ENCODE results near the gene TBC1D22A.

TBC1D22A gene

GRCh38 chr22:46844606-46845210 lies 82.3 kb downstream of the TBC1D22A start:
- no peak for DNase-seq

DNA sequence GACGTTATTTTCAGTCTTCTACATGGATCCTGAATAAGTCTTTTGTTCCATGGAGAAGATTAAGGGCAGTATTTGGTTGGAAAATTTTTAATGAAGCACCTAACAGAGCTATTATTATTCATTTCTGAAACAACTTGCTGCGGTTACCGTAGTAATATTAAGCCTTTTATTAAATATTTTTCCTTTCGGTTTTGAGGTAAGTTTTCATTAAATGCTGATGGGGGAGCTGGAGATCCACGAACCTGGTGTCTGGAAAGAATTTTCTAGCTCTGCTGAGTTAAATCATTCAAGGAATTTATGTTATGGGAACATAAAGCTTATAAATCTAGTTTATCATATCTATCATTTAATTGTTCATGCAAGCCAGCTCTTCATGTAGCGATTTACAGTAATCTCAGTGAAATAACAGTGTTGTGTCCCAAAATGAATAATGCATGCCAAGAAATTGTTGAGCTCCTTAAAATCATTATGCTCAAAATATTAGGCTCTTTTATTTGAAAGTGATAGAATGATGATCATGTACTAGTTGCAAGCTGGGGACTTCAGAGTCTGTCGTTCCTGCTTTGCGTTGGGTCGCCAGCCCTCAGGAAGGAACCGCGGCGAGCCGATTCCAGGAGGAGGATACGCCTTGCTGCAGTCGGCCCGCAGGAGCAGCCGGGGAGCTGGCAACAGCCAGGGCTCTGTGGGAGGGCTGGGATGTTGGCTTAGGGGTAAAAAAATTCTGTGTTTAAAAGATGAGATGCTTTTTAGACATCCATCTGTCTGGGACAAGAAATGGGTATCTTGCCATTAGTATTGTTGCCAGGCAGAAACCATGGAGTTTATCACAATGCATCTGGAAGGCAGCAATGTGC lies 83.1 kb downstream of the TBC1D22A start:
- DNase-seq: no peak

DNA sequence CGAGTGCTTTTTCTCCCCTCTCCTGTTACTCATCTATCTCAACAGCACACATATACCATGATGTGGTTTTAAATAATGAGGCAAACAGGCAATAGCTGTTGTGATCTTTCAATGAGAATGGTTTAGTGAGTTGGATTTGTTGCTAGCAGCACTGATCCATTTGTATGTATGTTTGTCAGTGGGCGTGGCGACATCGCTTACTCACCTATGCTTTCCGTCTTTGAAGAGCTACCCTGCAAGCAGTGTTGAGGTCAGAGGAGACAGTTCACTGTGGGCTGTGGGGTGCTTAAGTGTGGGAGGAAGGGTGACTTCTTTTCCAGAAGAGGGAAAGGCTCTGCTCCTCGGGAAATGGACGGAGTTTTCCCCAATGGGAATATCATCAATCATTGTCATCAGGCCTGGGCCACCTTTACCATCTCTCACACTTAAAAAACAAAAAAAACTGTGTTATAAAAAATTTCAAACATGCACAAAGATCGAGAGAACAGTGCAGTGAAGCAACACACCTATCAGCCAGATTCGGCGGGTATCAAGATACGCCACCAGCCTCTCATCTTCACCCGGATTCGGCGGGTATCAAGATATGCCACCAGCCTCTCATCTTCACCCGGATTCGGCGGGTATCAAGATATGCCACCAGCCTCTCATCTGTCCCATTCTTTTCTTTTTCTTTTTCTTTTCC lies 83.8 kb downstream of the TBC1D22A start:
- no peak for DNase-seq

GRCh38 chr22:46846832-46847355 lies 84.4 kb downstream of the TBC1D22A start:
- no peak for DNase-seq

DNA sequence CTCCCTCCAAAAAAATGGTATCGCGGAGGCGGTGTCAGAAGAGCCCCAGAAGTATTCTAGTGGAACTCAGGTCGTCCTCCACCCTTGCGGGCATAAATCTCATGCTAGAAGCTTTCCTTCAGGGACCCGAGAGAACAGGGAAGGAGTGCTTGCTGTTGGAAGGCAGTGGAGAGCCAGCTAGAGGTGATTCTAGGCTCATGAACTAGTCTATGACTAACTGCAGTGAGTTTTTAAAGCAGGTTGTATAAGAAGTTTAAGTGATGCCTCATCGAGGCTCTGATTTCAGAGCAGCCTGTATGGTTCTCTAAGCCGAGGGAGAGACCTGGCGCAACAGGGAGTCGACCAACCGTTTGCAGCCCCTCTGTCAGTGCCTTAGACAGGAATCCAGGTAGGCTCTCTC lies 85.7 kb downstream of the TBC1D22A start:
- no peak for DNase-seq

- DNase-seq: no peak
Measured at GRCh38 chr22:46849101-46849500, 86.7 kb downstream of the TBC1D22A start.

DNA sequence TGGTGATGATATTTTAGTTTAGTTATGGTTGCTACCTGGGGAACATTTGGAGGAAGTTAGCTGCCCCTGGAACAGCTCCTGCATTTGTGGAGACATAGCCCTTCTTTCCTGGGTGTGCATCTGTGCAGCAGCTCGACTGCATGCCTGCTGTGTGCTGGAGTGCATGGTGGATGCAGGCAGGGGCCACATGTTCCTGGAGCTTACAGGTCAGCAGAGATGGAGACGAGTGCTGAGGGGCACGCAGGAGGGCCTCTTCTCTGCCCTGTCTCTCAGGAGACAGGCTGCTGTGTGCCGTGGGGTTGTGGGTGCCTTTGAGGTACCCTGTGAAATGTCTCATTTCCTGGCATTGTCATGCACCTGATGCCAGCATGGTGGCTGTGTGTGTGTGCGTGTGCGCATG lies 87.5 kb downstream of the TBC1D22A start:
- no peak for DNase-seq

DNA sequence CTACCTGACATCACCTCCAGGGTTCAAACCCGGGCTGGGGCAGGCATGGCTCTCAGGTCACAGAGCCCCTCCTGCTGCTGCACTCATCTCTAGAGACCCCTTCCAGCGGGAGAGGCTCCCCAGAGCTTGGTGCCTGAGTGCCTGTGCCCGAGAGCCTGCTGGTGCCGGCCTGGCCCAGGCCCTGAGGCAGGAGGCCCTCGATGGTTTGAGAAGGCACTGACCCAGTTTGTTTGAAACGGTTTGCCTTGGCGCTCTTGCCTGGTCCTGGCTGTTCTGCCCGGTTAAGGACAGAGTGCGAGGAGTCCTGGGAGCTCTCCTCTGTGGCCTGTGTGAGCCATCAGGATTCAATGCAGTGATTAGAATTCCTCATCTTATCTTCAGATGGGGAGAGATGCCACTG lies 88.9 kb downstream of the TBC1D22A start:
- DNase-seq: no peak

GRCh38 chr22:46851941-46852340 lies 89.5 kb downstream of the TBC1D22A start:
- no peak for DNase-seq

DNA sequence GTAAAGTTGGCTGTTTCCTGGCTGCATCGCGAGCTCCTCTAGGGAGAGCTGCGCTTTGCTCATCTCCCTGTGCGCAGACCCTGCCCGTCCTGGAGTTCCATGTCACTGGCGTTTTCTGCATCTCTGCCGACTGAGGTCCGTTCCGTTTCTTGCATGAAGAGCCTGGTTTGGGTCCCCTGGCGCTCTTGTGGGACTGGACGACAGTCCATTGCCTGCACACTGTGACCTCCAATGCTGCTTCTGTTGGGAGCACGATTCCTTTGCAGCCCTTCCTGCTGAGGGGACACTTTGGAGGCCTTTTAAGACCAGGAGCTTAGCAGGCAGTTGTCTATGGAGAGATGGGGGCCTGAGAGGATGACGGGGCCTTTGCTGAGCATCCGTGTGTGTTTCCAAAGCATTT lies 90.3 kb downstream of the TBC1D22A start:
- DNase-seq: no peak

DNA sequence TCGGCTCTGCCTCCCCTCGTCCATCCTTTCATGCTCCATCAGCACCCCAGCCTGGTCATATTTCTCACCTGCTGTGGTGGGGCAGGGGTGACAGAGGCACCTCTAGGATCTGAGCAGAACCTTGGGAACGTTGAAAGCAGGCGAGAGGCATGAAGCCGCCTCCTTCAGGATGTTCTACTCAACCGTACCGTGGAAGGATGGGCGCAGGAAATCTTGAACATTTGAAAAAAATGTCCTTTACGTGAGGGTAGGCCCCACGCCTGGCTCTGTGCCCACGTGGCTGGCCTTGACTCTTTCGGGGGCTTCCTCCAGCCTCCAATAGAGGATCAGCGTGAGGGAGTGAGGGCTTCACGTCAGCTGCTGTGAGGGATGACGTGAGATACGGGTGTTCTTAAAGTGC lies 90.7 kb downstream of the TBC1D22A start:
- DNase-seq: no peak

DNA sequence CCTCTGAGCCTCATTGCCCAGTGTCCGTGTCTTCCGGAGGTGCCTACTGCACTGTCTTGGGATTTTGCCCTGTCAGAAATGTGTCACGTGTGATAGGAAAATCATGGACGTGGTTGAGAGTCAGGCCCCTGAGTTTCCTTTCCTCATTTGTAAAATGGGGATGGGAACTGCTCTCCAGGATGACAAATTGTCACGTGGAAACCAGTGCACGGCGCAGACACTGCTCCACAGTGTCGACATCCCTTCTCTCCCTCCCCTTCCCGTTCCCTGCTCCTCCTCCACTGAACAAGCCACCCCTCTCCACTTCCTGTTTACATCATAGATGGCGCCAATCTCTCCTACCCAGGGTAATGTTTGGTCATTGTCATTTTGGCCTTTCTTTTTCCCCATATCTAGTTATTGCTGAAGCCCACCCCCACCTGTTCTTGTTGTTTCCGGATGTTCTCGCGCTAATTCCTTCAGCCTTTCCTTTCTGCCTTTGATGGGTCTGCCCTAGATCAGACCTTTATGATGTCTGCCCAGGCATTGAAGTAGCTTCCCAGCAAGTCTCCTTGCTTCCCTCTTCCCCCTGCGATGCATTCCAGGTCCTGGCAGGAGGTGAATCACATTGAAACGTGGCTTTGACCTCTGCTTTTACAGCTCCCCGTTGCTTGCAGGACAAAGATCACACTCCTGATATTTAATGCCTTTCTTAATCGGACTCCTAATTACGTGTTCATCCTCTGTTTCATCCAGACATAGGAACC lies 91.8 kb downstream of the TBC1D22A start:
- DNase-seq: no peak

GRCh38 chr22:46855681-46856080 lies 93.2 kb downstream of the TBC1D22A start:
- DNase-seq: no peak

GRCh38 chr22:46856661-46857060 lies 94.2 kb downstream of the TBC1D22A start:
- no peak for DNase-seq

- no peak for DNase-seq
Measured at GRCh38 chr22:46857142-46857884, 94.9 kb downstream of the TBC1D22A start.

DNA sequence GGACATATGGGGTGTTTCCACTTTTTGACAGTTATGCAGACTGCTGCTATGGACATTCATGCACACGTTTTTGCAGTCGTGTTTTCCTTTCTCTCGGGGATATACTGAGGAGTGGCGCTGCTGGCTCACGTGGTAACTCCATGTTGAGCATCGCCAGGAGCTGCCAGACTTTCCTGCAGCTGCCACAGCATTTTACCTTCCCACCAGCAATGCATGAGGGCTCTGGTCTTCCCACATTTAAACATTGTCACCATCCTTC lies 95.4 kb downstream of the TBC1D22A start:
- no peak for DNase-seq

DNA sequence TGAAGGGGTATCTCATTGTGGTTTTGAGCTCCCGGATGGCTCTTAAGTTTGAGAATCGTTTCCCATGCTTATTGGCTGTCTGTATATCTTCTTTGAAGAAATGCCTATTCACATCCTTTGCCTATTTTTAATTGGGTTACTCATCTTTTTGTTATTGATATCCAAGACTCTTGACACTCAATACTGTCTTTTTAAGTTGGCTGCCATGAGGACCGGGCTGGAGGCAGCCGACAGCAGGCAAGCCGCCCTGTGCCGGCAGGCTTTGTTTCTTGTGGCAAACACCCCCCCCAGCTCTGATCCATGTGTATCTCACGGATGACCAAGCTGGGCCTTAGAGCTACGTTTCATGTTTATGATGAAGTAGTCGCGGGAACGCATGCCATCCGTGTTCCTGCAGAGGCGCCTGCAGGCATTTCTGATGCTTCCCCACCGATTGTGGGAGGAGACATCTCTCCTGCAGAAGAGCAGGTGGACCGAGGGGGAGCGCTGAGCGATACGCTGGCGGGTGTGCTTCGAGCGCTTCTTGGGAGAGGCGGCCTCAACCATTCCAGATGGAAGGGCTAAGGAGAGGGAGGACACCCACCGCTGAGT lies 95.8 kb downstream of the TBC1D22A start:
- DNase-seq: no peak

DNA sequence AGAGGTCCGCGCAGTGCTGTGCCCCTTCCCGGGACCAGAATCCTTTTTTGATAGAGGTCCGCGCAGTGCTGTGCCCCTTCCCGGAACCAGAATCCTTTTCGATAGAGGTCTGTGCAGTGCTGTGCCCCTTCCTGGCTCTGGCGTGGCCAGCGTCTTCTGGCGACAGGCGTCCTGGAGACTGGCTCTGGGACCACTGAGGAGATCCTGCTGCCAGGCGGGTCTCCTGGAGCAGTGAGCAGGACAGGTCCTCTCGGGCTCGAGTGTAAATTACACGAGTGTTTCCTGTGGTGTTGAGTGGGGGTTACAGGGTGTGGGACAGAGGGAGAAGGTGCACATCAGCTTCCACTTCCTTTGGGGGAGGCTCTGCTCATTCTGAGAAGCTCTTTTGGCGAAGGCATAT lies 98.1 kb downstream of the TBC1D22A start:
- no peak for DNase-seq

GRCh38 chr22:46861468-46862367 lies 99.3 kb downstream of the TBC1D22A start:
- no peak for DNase-seq

- no peak for DNase-seq
Measured at GRCh38 chr22:46862418-46863324, 100.2 kb downstream of the TBC1D22A start.

Data from NCI-H82 (cell line).